DLD1 (cell line): ENCODE measurements around the gene NANP.
"Not testable (repeated sequence)": the region's sequence is repeated elsewhere in the genome, so short reads cannot be mapped to it uniquely, and the experiment has no call there.

Experiments
- in situ Hi-C: cut with HindIII; loops from 2 replicates; pipeline ENCODE4 v1.10.0; 2017; ENCODE audit warnings: low sequenced_read_pairs

The NANP gene

DNA sequence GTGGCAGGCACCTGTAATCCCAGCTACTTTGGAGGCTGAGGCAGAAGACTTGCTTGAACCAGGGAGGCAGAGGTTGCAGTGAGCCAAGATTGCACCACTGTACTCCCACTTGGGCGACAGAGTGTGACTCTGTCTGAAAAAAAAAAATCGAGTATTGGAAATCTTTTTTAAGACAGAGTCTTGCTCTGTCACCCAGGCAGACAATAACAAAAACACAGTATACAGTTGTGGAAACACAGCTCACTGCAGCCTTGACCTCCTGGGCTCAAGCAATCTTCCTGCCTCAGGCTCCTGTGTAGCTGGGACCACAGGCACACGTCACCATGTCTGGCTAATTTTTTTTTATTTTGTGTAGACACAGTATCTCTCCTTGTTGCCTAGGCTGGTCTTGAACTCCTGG is 15.0 kb downstream of the NANP start:
- in situ Hi-C loops, result no loop called here

- in situ Hi-C loops, result no loop called here
Measured at GRCh38 chr20:25606094-25606695, 17.6 kb downstream of the NANP start.

GRCh38 chr20:25605148-25605547 is 18.7 kb downstream of the NANP start:
- in situ Hi-C loops, result no loop called here

- in situ Hi-C loops, result no loop called here
Measured at GRCh38 chr20:25604611-25605010, 19.2 kb downstream of the NANP start.

- in situ Hi-C loops, result not testable (repeated sequence)
Measured at GRCh38 chr20:25602914-25603309, 20.9 kb downstream of the NANP start.

GRCh38 chr20:25602191-25602913 is 21.5 kb downstream of the NANP start:
- in situ Hi-C loops, result not testable (repeated sequence)

DNA sequence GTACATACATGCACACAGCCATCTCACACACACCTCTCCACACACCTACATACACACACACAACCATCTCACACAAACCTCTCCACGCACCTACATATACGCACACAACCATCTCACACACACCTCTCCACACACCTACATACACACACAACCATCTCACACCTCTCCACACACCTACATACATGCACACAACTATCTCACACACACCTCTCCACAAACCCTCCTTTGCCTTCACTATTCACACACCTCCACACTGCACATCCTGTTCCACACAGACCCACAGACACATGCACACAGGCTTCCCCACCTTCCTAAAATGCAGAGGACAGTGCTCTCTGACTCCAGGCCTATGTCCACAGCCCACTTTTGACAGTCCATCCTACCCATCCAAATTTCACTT is 22.2 kb downstream of the NANP start:
- in situ Hi-C loops, result no loop called here

DNA sequence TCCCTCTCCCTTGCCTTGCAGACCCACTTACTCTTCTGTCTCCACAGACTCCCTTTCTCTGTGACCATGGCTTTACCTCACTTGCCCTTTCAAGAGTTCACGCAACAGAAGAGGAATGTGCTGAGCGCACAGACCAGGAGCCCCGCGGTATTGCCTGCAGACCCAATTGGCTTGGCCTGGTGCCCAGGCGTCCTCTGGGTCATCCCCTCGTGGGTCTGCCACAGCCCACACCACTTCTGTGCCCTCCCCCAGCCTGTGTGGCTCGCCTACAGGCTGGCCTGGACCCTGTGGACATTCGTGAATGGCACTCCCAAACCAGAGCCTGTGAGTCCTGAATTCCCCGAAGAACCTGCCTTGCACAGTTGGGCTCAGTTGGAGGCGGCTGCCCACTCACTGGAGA is 23.2 kb downstream of the NANP start:
- in situ Hi-C loops, result no loop called here

DNA sequence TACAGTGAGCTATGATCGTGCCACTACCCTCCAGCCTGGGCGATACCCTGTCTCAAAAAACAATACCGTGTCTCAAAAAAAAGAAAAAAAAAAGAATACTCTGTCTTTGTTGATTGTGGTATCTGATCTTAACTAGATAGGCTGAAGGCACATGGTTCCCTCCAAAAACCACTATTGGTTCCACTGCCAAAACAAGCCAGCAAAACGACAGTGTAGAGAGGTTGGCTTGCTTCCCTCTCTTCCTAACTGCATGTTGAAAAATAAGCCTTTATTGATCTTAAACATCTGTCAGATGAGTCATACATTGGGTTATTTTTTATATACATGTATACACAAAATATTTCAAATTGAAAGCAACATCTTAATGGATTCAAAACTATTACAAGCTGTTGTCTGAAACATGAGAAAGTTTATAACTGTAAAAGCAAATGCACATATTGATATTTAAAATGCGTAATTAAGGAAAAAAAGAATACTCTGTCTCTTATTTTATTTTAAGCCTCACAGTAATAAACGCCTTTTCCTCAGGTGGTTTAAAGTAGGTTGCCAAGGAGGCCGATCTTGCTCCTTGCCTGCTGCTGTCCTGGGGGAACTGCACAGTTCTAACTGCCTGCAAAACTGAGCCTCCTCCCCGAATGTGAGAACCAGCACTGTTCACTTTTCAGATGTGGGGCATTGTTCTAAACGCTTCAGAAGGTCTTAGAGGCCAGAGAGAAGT is 31.5 kb downstream of the NANP start:
- in situ Hi-C loops, result no loop called here

DNA sequence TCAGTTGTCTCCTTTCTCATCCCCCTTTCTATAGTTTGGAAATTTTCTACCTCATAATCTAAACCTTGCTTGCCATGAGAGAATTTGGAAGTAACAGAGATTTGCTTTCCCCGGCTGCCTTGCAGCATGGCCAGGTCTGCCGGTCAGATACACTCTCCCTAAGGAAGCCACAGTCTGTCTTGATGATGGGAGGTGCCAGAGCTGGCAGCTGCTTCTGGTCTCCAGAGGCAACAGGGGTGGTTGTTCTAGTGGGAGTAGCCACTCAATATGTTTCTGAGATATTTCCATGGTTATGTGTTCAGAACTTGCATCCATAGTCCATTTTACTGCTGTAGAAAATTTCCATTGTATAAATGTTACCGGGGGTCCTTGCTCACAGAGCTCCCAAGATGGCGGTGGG is 33.0 kb downstream of the NANP start:
- in situ Hi-C loops, result not testable (repeated sequence)

DNA sequence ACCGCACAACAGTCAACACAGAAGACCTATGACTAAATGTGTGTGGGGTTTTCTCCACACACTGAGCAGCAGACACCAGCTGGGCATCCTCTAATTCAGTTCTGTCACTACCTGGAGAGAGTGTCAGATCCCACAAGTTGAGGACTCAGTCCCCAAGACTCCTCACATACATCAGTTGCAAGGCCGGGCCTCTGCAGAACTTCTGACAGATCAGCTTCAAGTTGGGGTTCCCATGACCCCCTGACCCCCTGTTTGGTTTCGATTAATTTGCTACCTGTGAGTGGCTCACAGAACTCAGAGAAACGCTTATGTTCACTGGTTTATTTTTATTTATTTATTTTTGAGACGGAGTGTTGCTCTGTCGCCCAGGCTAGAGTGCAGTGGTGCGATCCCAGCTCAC is 35.3 kb downstream of the NANP start:
- in situ Hi-C loops, result no loop called here

DNA sequence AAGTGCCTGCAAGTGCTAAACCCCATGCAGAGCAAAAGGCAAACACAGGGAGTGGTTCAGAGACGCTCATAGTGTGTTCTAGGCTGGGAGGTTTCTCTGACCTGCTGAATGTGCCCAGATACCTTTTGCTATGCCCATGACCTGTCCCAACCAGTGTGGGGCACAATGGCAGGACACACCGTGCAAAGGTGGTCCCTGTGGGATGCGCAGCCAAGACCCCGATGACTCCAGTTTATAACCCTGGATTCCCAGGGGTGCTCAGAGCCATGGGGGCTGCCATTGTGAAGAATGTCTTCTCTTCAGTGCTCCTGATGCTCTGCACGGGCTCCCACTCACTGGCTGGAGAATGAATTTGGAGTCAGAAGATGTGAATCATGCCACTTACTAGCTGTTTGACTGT is 36.3 kb downstream of the NANP start:
- in situ Hi-C loops, result no loop called here

GRCh38 chr20:25586877-25587276 is 36.9 kb downstream of the NANP start:
- in situ Hi-C loops, result no loop called here

DNA sequence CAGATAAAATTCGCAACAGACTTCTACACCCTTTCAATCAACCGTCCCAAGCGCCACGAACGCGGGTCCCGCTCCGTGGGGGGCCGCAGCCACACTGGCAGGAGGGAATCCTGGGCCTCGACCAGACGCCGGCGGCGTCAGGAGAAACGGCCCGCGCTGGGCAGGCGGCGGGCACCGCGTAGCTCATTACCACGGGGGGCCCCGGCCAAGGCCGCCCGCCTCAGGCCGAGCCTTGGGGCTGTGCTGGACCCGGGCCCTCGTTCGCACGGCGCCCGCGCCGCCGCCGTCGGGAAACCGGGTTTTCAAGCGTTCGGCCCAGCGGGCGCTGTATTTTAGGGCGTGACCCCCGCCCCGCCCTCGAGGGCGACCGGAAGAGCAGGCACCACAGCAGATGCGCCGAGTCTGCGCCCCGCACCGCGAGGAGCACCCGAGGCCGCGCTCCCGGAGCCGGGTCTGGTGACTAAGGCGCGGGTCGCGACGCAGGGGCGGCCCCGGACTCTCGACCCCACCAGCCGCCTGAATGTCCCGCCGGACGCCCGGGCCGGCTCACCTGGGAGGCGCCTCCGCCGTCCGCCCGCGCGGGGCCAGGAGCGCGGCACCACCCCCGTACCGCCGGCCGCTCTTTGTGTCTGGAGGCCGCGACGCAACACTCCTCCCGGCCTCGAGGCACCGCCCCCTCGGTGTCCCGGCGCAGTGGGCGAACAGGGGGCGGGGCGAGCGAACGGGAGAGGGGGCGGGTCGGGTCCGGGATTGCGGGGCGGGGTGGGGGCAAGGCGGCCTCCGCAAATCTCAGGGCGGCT is 38.7 kb downstream of the NANP start, which contains the start of gene NINL:
NINL (minus strand) TSS at position 627 of the 800 bp plus-strand sequence. CDS start 58,944 bp downstream, outside the sequence.
- in situ Hi-C loops, result no loop called here

DNA sequence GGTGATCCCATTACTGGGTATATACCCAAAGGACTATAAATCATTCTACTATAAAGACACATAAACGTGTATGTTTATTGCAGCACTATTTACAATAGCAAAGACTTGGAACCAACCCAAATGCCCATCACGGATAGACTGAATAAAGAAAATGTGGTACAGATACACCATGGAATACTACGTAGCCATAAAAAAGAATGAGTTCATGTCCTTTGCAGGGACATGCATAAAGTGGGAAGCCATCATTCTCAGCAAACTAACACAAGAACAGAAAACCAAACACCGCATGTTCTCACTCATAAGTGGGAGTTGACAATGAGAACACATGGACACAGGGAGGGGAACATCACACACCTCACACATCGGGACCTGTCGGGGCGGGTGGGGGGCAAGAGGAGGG is 40.2 kb downstream of the NANP start:
- in situ Hi-C loops, result not testable (repeated sequence)

GRCh38 chr20:25580711-25581110 is 43.1 kb downstream of the NANP start:
- in situ Hi-C loops, result no loop called here

DNA sequence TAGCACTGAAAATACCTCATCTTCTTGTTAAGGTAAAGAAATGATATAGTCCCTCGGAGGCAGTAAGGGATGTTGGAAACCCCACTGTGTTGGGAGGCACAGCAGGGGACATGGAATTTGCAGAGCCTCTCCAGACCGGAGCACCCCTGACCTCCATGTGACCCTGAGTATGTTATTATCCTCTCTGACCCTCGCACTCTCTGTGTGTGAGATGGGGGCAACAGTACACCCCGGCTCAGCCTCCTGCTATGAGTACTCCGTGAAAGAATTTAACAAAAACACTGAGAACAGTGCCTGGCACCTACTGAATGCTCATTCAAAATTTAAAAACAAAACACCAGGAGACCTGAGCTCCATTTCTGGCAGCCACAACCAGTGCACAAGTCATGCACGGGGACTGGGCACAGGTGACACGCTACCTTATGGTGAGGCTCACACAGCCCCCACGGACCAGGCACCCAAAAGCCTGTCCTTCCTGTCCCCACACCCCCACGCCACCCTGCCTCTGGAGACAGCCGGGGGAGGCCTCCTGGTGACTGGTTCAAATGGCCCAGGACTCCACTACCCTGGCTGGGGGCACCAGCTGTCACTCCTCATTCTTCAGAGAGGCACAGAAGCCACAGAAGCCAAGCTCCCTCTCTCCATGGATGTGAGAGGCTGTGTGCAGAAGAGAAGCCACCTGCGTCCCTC is 44.6 kb downstream of the NANP start:
- in situ Hi-C loops, result no loop called here

GRCh38 chr20:25576783-25577530 is 46.9 kb downstream of the NANP start:
- in situ Hi-C loops, result no loop called here

DNA sequence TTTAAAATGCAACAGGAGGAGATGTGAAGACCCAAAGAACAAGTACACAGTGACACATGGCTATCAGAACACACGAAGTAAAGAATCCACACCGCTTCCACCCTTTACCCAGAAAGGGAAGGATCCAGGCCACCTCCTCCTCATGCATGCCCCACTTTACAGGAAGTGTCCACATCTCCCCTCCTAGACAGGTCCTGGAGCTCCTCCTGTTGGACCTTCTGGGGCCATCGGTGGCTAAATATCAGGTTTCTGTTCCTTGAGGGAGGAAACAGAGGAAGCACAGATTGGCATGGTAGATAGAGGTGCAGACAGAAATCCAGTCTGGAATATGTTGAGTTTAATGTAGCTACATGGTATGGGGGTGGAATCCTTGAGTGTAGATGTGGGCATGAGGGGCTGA is 49.4 kb downstream of the NANP start:
- in situ Hi-C loops, result no loop called here
